NCI-H146 treated with DMSO at 0.1 percent for 48 hours (cell line): ENCODE results near the gene FBXL13.
A peak's percentile ranks its signal among the peaks of the same experiment; 100 is the strongest.
"Not testable (repeated sequence)": the region's sequence is repeated elsewhere in the genome, so short reads cannot be mapped to it uniquely, and the experiment has no call there.

Source experiments
- DNase-seq: peaks from one replicate; lab custom pipeline; 2025; ENCODE audit not compliant: unreplicated experiment; lab: John Stamatoyannopoulos, UW

FBXL13 gene

GRCh38 chr7:103074519-103075336 lies at the start of gene FBXL13, which contains the start of gene ARMC10:
TSS of gene FBXL13 (minus strand) at chr7:103074796.
TSS of gene ARMC10 (plus strand) at chr7:103075140. CDS start at chr7:103075273, 133 bp downstream.
- peak; percentile 79 for DNase-seq

GRCh38 chr7:103123529-103123928 lies 48.9 kb upstream of the FBXL13 start:
- no peak for DNase-seq

GRCh38 chr7:103121641-103122040 lies 47.0 kb upstream of the FBXL13 start:
- DNase-seq, result no peak

GRCh38 chr7:103120362-103120761 lies 45.8 kb upstream of the FBXL13 start:
- DNase-seq, result no peak

GRCh38 chr7:103119791-103120291 lies 45.2 kb upstream of the FBXL13 start:
- DNase-seq, result no peak

GRCh38 chr7:103117465-103117864 lies 42.9 kb upstream of the FBXL13 start:
- DNase-seq, result no peak

GRCh38 chr7:103116991-103117390 lies 42.4 kb upstream of the FBXL13 start:
- DNase-seq, result no peak

- DNase-seq, result no peak
These were observed 41.9 kb upstream of the FBXL13 start for GRCh38 chr7:103116511-103116910.

GRCh38 chr7:103115771-103116170 lies 41.2 kb upstream of the FBXL13 start:
- no peak for DNase-seq

GRCh38 chr7:103114576-103115008 lies 40.0 kb upstream of the FBXL13 start:
- no peak for DNase-seq

- no peak for DNase-seq
These were observed 38.6 kb upstream of the FBXL13 start for GRCh38 chr7:103113164-103113563.

GRCh38 chr7:103106703-103107070 lies 32.1 kb upstream of the FBXL13 start:
- DNase-seq, result not testable (repeated sequence)

GRCh38 chr7:103106005-103106702 lies 31.6 kb upstream of the FBXL13 start:
- DNase-seq, result no peak

- no peak for DNase-seq
These were observed 26.9 kb upstream of the FBXL13 start for GRCh38 chr7:103101543-103101942.

- no peak for DNase-seq
These were observed 25.8 kb upstream of the FBXL13 start for GRCh38 chr7:103100348-103100747.

- no peak for DNase-seq
These were observed 22.4 kb upstream of the FBXL13 start for GRCh38 chr7:103097041-103097440.

- DNase-seq, result not testable (repeated sequence)
These were observed 21.0 kb upstream of the FBXL13 start for GRCh38 chr7:103095558-103095957.

- DNase-seq, result no peak
These were observed 19.5 kb upstream of the FBXL13 start for GRCh38 chr7:103094102-103094501.

GRCh38 chr7:103093429-103093828 lies 18.8 kb upstream of the FBXL13 start:
- no peak for DNase-seq

- not testable (repeated sequence) for DNase-seq
These were observed 17.7 kb upstream of the FBXL13 start for GRCh38 chr7:103092321-103092720.

- no peak for DNase-seq
These were observed 8.6 kb upstream of the FBXL13 start for GRCh38 chr7:103083210-103083609.

- DNase-seq, result no peak
These were observed 7.9 kb upstream of the FBXL13 start for GRCh38 chr7:103082497-103082896.
